GM23248 (cell line): ENCODE measurements around the gene ZNF143.

ENCODE experiments used
- EZH2 ChIP-seq: fragments of 200-600 bp; sonication (generic); IDR thresholded peaks from 2 replicates; pipeline ENCODE4 v1.6.1; 2018; ENCODE audit warnings: antibody characterized with exemption, mild to moderate bottlenecking; ENCODE audit not compliant: insufficient read depth, poor library complexity, severe bottlenecking
- EZH2phosphoT487 ChIP-seq: fragments of 200-600 bp; sonication (generic); IDR thresholded peaks from 2 replicates; pipeline ENCODE4 v1.6.1; 2018; ENCODE audit warnings: antibody characterized with exemption, moderate library complexity, mild to moderate bottlenecking, low read depth; ENCODE audit not compliant: insufficient read depth

GRCh38 chr11:9576701-9577381, 116.0 kb downstream of the ZNF143 start:
- no peak for TF ChIP-seq EZH2
- TF ChIP-seq EZH2phosphoT487, result no peak
